Subcutaneous abdominal adipose tissue (tissue), 5 donors: ENCODE results near the gene ZNF410.
A peak's percentile ranks its signal among the peaks of the same experiment; 100 is the strongest.

Experiments used
- H3K27ac ChIP-seq: one replicate; pipeline ENCODE4 v1.7.0; 2013; ENCODE audit warnings: low read depth, mild to moderate bottlenecking, inconsistent platforms, low read length, moderate library complexity
- H3K27me3 ChIP-seq, 5 donors: one replicate each; pipeline ENCODE4 v1.7.0; 2013; ENCODE audit warnings: low read length in 5 of 5, inconsistent platforms in 1 of 5; ENCODE audit not compliant: control insufficient read depth in 5 of 5, insufficient read depth in 4 of 5
- H3K36me3 ChIP-seq, 5 donors: one replicate each; pipeline ENCODE4 v1.7.0; 2013; ENCODE audit warnings: low read length in 5 of 5; ENCODE audit not compliant: control insufficient read depth in 5 of 5, insufficient read depth in 5 of 5
- H3K4me1 ChIP-seq, 5 donors: one replicate each; pipeline ENCODE4 v1.7.0; 2013; ENCODE audit warnings: low read length in 5 of 5, mild to moderate bottlenecking in 3 of 5, moderate library complexity in 1 of 5; ENCODE audit not compliant: control insufficient read depth in 5 of 5, insufficient read depth in 5 of 5
- H3K4me3 ChIP-seq, 5 donors: one replicate each; pipeline ENCODE4 v1.7.0; 2013; ENCODE audit warnings: low read length in 5 of 5, low read depth in 1 of 5
- H3K9ac ChIP-seq, 5 donors: one replicate each; pipeline ENCODE4 v1.7.0; 2013; ENCODE audit warnings: low read length in 5 of 5, mild to moderate bottlenecking in 4 of 5, moderate library complexity in 3 of 5
- H3K9me3 ChIP-seq, 5 donors: one replicate each; pipeline ENCODE4 v1.7.0; 2013; ENCODE audit warnings: low read length in 5 of 5; ENCODE audit not compliant: control insufficient read depth in 5 of 5
- donor health status: healthy.
- donor health status: healthy.
- donor health status: healthy.
- donor health status: healthy.
- donor health status: healthy.

ZNF410 gene

GRCh38 chr14:73944432-73945158, 57.9 kb downstream of the ZNF410 start:
- peaks cover 0 to 40% (median 32%) of the 10 kb centered on the region in 5 donors for H3K36me3 ChIP-seq
- H3K9ac ChIP-seq = no peak overlapping the region

GRCh38 chr14:73945159-73945670, 58.6 kb downstream of the ZNF410 start:
- no peaks in the 10 kb centered on the region for H3K27me3 ChIP-seq
- no peak overlapping the region for H3K27ac ChIP-seq
- H3K9ac ChIP-seq = no peak overlapping the region
- H3K4me3 ChIP-seq = no peak overlapping the region
- no peaks in the 10 kb centered on the region for H3K9me3 ChIP-seq
- peaks cover 0 to 32% (median 14%) of the 10 kb centered on the region in 5 donors for H3K4me1 ChIP-seq
- H3K36me3 ChIP-seq = peaks cover 0 to 34% (median 27%) of the 10 kb centered on the region in 5 donors

More at GRCh38 chr14:73944432-73945158, 57.9 kb downstream of the ZNF410 start:
- no peak overlapping the region for H3K27ac ChIP-seq
- H3K4me3 ChIP-seq = no peak overlapping the region
- no peaks in the 10 kb centered on the region for H3K27me3 ChIP-seq
- peaks cover 0 to 30% (median 13%) of the 10 kb centered on the region in 5 donors for H3K4me1 ChIP-seq
- no peaks in the 10 kb centered on the region for H3K9me3 ChIP-seq

GRCh38 chr14:73949752-73950734, 63.4 kb downstream of the ZNF410 start, which contains the start of the genes COQ6 and FAM161B:
COQ6 (plus strand) TSS chr14:73950302; CDS start chr14:73950333, 31 bp downstream.
FAM161B (minus strand) TSS chr14:73950094; CDS start chr14:73950026, 68 bp downstream.
- Histone ChIP-seq H3K4me1 (peaks cover 0 to 14% (median 13%) of the 10 kb centered on the region in 5 donors), H3K9me3 (no peaks in the 10 kb centered on the region), H3K4me3 (peak within 1 kb of the TSS; percentile 89 to 98 (median 93)), H3K27me3 (no peaks in the 10 kb centered on the region), H3K9ac (peak within 1 kb of the TSS; percentile 79 to 96 (median 93)), H3K36me3 (peaks cover 6 to 23% (median 17%) of the 10 kb centered on the region in 5 donors), H3K27ac (peak within 1 kb of the TSS; percentile 83)

GRCh38 chr14:73953731-73954130, 67.1 kb downstream of the ZNF410 start:
- Histone ChIP-seq H3K9me3 (no peaks in the 10 kb centered on the region), H3K27ac (no peak overlapping the region), H3K27me3 (no peaks in the 10 kb centered on the region), H3K4me1 (peaks cover 0 to 14% (median 13%) of the 10 kb centered on the region in 5 donors), H3K4me3 (no peak overlapping the region), H3K9ac (no peak overlapping the region), H3K36me3 (peaks cover 19 to 42% (median 38%) of the 10 kb centered on the region in 5 donors)

GRCh38 chr14:73955674-73956073, 69.0 kb downstream of the ZNF410 start:
- Histone ChIP-seq H3K27ac (no peak overlapping the region), H3K4me3 (no peak overlapping the region), H3K9ac (no peak overlapping the region), H3K36me3 (peaks cover 31 to 61% (median 57%) of the 10 kb centered on the region in 5 donors), H3K27me3 (no peaks in the 10 kb centered on the region), H3K4me1 (peaks cover 0 to 5% (median 5%) of the 10 kb centered on the region in 5 donors), H3K9me3 (no peaks in the 10 kb centered on the region)

GRCh38 chr14:73958591-73958990, 71.9 kb downstream of the ZNF410 start:
- Histone ChIP-seq H3K27me3 (no peaks in the 10 kb centered on the region), H3K4me3 (no peak overlapping the region), H3K27ac (no peak overlapping the region), H3K4me1 (no peaks in the 10 kb centered on the region), H3K9me3 (no peaks in the 10 kb centered on the region), H3K9ac (no peak overlapping the region), H3K36me3 (peaks cover 45 to 86% (median 82%) of the 10 kb centered on the region in 5 donors)

GRCh38 chr14:73961192-73961591, 74.5 kb downstream of the ZNF410 start:
- Histone ChIP-seq H3K4me1 (no peaks in the 10 kb centered on the region), H3K27ac (no peak overlapping the region), H3K9ac (no peak overlapping the region), H3K9me3 (no peaks in the 10 kb centered on the region), H3K27me3 (no peaks in the 10 kb centered on the region), H3K4me3 (no peak overlapping the region), H3K36me3 (peaks cover 41 to 79% (median 73%) of the 10 kb centered on the region in 5 donors)

GRCh38 chr14:73965216-73965615, 78.6 kb downstream of the ZNF410 start:
- Histone ChIP-seq H3K36me3 (peaks cover 35 to 72% (median 70%) of the 10 kb centered on the region in 5 donors), H3K9ac (no peak overlapping the region), H3K27me3 (no peaks in the 10 kb centered on the region), H3K4me1 (no peaks in the 10 kb centered on the region), H3K4me3 (no peak overlapping the region), H3K27ac (no peak overlapping the region), H3K9me3 (no peaks in the 10 kb centered on the region)

- no peak overlapping the region for H3K4me3 ChIP-seq
- no peak overlapping the region for H3K9ac ChIP-seq
- no peaks in the 10 kb centered on the region for H3K4me1 ChIP-seq
- no peak overlapping the region for H3K27ac ChIP-seq
- no peaks in the 10 kb centered on the region for H3K27me3 ChIP-seq
- H3K9me3 ChIP-seq = no peaks in the 10 kb centered on the region
- H3K36me3 ChIP-seq = peaks cover 14 to 55% (median 53%) of the 10 kb centered on the region in 5 donors
Observed at GRCh38 chr14:73968885-73969284, 82.2 kb downstream of the ZNF410 start.
